GM10248 (cell line): ENCODE results near the gene NCOA6.
"Not testable (repeated sequence)": the region's sequence is repeated elsewhere in the genome, so short reads cannot be mapped to it uniquely, and the experiment has no call there.

Source experiments
- CTCF ChIA-PET: fragments of 300-600 bp; sonication (Branson Sonifier 250); formaldehyde crosslinking; extraction: SDS; loops from one replicate; lab custom pipeline; 2021; ENCODE audit warnings: antibody characterized with exemption; lab: Yijun Ruan, JAX
- POLR2A ChIA-PET: fragments of 350-650 bp; sonication (Branson Sonifier 250); formaldehyde crosslinking; extraction: SDS; loops from one replicate; lab custom pipeline; 2020; ENCODE audit warnings: antibody characterized with exemption; lab: Yijun Ruan, JAX
- DNase-seq: peaks from one replicate; pipeline ENCODE4 v3.0.0; 2012; ENCODE audit errors: extremely low spot score
- CTCF ChIP-seq: IDR thresholded peaks from 2 replicates; pipeline ENCODE4 v1.5.1; 2012; ENCODE audit warnings: mild to moderate bottlenecking, low read depth; ENCODE audit errors: extremely low read depth, missing control alignments, control extremely low read depth

Gene NCOA6

DNA sequence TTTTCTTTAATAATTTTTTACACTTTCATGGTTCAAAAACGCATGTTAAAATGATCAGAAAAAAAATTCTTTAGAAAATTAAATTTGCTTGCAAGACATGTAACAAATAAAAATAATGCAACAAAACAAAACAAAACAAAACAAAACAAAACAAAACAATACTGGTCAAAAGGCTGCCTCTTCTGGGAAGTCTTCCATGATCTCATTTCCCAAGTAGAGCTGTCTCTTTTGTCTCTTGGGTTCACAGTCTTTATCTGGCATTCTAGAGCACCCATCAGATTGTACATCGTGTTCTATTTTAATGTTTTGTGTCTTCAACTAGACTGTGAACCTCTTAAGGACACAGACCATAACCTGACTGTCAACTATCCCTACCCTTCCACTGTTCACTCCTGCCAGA, 96.0 kb downstream of the NCOA6 start:
- no peak for DNase-seq
- TF ChIP-seq CTCF, result no peak
- POLR2A ChIA-PET, result no interaction called here
- CTCF ChIA-PET, result interaction anchor here (1.0 to 3.8 kb wide), 7 partner anchors 9 to 416 kb away, joined by 3 to 15 read pairs (median 4); no protein-coding TSS in a partner anchor

DNA sequence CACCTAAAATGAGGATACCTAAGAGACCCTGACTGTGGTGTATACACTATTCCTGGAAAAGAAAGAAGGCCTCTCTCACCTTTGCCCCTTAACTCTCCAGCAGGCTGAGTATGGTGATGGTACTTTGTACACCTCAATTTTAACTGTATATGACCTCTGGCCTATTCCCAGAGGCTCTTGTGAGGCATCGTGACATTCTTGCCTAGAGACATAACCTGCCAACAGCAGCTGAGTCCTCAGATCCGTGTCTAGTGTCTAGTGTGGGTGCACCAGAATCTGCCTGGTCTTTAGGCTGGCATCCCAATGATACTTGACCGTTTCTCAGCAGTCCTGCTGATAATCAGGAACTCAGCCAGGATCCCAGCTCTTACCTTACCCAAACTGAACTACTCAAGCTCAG, 101.3 kb downstream of the NCOA6 start:
- ChIA-PET POLR2A (no interaction called here), CTCF (interaction anchor here (1.6 to 6.5 kb wide), 5 partner anchors 14 to 411 kb away, joined by 3 to 23 read pairs (median 12); partner anchors contain the start of gene TP53INP2)
- no peak for TF ChIP-seq CTCF
- no peak for DNase-seq

DNA sequence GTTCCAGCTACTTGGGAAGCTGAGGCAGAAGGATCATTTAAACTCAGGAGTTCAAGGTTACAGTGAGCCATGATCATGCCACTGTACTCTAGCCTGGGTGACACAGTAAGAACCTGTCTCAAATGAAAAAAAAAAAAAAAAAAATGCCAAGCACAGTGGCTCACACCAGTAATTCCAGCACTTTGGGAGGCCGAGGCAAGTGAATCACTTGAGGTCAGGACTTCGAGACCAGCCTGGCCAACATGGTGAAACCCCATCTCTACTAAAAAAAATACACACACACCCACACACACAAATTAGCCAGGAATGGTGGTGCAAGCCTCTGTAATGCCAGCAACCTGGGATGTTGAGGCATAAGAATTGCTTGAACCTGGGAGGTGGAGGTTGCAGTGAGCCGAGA, 102.9 kb downstream of the NCOA6 start:
- not testable (repeated sequence) for DNase-seq
- ChIA-PET POLR2A (interaction anchor here (0.7 kb wide), 1 partner anchor 307 kb away, joined by 4 read pairs; no protein-coding TSS in a partner anchor), CTCF (interaction anchor here (1.3 to 6.5 kb wide), 5 partner anchors 9 to 410 kb away, joined by 3 to 36 read pairs (median 12); no protein-coding TSS in a partner anchor)

DNA sequence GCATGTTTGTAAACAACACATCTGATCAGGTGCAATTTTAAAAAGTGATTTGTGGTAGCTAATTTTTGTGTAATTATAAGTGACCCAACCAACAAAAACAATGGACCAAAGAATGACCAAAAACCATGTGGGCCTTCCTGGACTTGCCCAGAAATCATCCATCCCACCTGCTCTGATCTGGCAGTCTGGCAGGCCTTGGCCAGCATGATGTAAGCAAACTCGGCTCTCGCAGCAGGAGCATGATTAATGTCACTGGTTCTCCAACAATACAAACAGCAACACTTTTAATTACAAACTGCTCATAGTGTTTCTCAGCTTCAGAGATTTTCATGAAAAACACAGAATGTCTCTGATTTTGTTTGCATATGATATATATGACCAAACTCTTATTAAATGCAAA, 105.2 kb downstream of the NCOA6 start:
- CTCF ChIA-PET, result interaction anchor here (1.3 to 6.5 kb wide), 8 partner anchors 10 to 408 kb away, joined by 4 to 36 read pairs (median 10); no protein-coding TSS in a partner anchor
- TF ChIP-seq CTCF, result no peak
- POLR2A ChIA-PET, result interaction anchor here (0.6 to 1.3 kb wide), 4 partner anchors 13 to 727 kb away, joined by 3 to 9 read pairs (median 3); partner anchors contain the start of gene RALY
- DNase-seq, result no peak

GRCh38 chr20:34719242-34720017, 106.0 kb downstream of the NCOA6 start:
- ChIA-PET CTCF (interaction anchor here (1.3 to 6.5 kb wide), 7 partner anchors 10 to 407 kb away, joined by 4 to 36 read pairs (median 13); no protein-coding TSS in a partner anchor), POLR2A (interaction anchor here (0.6 to 1.3 kb wide), 4 partner anchors 12 to 726 kb away, joined by 3 to 9 read pairs (median 3); partner anchors contain the start of gene RALY)
- DNase-seq, result peak; percentile 71

DNA sequence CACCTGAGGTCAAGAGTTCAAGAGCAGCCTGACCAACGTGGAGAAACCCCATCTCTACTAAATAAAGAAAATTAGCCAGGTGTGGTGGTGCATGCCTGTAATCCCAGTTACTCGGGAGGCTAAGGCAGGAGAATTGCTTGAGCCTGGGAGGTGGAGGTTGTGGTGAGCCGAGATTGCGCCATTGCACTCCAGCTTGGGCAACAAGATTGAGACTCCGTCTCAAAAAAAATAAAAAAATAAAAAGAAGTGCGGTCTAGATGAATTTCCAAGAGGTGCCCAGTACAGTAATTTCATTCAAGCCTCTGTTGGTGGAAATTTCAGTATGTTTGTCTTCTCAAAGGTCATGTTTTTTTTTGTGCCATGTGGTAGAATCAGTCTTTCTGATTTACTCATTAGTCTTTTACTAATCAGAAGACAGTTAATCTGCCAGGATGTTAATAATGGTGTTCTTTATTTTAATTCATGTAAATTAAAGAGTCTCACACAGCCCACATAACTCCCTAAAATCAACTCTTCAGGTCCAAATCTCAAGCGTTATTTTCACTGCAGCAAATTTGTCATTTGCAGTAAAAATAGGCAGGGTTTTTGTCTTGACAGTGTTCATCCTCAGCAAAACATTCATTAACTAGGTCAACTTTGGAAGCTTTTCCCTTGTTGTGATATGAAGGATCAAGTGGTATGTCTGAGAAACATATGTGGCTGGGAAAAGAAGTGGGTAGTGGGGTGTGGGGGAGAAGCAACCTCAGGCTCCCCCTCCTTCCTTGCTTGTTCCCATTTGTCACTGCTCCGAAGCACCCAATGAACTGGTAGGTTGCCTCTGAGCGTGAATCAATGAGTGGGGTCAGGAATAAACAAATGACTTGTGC, 108.0 kb downstream of the NCOA6 start:
- no peak for DNase-seq
- TF ChIP-seq CTCF, result no peak
- ChIA-PET POLR2A (no interaction called here), CTCF (interaction anchor here (1.4 kb wide), 1 partner anchor 179 kb away, joined by 5 read pairs; no protein-coding TSS in a partner anchor)

GRCh38 chr20:34716921-34717229, 108.6 kb downstream of the NCOA6 start:
- POLR2A ChIA-PET, result no interaction called here
- no peak for TF ChIP-seq CTCF
- DNase-seq, result no peak
- CTCF ChIA-PET, result interaction anchor here (1.4 kb wide), 1 partner anchor 179 kb away, joined by 5 read pairs; no protein-coding TSS in a partner anchor
